Measurements from ENCODE around the gene TLR4.

- TF ChIP-seq CTCF (IDR thresholded peaks at IDR 0.05; ENCODE audit: insufficient read depth, low read depth, low read length), result no peak
- no peak for TF ChIP-seq EZH2 (IDR thresholded peaks at IDR 0.05; ENCODE audit: insufficient read depth, low read length)
Observed at GRCh38 chr9:117771136-117771535, 66.9 kb downstream of the TLR4 start.
